Measurements from ENCODE around the gene OGFR.

The OGFR gene

GRCh38 chr20:62792940-62793756, 11.5 kb upstream of the OGFR start:
- H3K36me3 ChIP-seq (ENCODE audit: control insufficient read depth, insufficient read depth, low read length): peaks cover 3% of the 10 kb centered on the region
- no peak overlapping the region for H3K4me3 ChIP-seq (ENCODE audit: insufficient read depth, low read depth, low read length)
- H3K4me1 ChIP-seq (ENCODE audit: control insufficient read depth, insufficient read depth, low read length): peaks cover 11% of the 10 kb centered on the region
- H3K9me3 ChIP-seq (ENCODE audit: control insufficient read depth, low read length): no peaks in the 10 kb centered on the region
- WGBS, 2 experiments: 82 to 83% methylated on average over 22 of the region's 22 CpGs
- peaks cover 35% of the 10 kb centered on the region for H3K27me3 ChIP-seq (ENCODE audit: control insufficient read depth, insufficient read depth, low read length, poor library complexity, severe bottlenecking)
- H3K27ac ChIP-seq (ENCODE audit: insufficient read depth, low read depth, low read length, poor library complexity, severe bottlenecking): no peak overlapping the region

- peak overlapping the region; percentile 18 for H3K4me3 ChIP-seq (ENCODE audit: insufficient read depth, low read depth, low read length)
- H3K27me3 ChIP-seq (ENCODE audit: control insufficient read depth, insufficient read depth, low read length, poor library complexity, severe bottlenecking): peaks cover 35% of the 10 kb centered on the region
- WGBS, 2 experiments: 63 to 70% methylated on average over 7 of the region's 7 CpGs
- H3K9me3 ChIP-seq (ENCODE audit: control insufficient read depth, low read length): no peaks in the 10 kb centered on the region
- H3K4me1 ChIP-seq (ENCODE audit: control insufficient read depth, insufficient read depth, low read length): peaks cover 11% of the 10 kb centered on the region
- no peak overlapping the region for H3K27ac ChIP-seq (ENCODE audit: insufficient read depth, low read depth, low read length, poor library complexity, severe bottlenecking)
- H3K36me3 ChIP-seq (ENCODE audit: control insufficient read depth, insufficient read depth, low read length): peaks cover 8% of the 10 kb centered on the region
Measured at GRCh38 chr20:62793757-62794006, 11.0 kb upstream of the OGFR start.

DNA sequence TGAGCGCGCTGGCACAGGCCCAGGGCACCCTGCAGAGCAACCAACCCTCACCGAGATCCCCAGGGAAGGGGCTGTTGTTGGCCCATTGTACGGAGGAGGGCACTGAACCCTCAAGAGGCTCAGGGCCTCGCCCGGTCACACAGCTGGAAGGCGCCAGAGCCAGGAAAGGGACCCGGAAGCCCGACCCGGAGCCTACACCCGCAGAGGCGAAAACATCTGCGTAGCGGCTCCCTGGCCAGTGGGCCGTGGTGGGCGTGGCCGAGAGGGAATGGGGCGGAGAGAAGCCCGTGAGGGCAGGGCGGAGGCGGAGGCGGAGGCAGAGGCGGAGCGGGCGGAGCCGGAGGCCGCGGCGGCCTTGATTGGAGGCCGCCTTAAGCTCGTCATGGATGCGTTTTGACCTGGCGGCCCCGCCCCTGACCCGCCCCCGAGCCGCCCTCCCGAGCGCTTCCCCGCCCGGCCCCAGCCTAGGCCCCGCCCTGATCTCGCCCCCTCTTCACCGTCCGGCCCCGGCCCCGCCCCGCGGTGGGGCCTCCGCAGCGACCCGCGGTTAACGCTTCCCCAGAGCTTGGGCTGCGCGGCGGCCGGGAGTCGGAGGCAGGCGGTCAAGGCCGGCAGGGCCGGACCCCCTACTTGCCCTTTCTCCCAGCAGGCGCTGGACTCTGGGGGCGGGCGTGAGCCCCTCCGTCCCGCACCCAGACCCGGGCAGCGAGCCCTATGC, 10.5 kb upstream of the OGFR start:
- Histone ChIP-seq H3K27me3 (ENCODE audit: control insufficient read depth, insufficient read depth, low read length, poor library complexity, severe bottlenecking) (peaks cover 35% of the 10 kb centered on the region), H3K9me3 (ENCODE audit: control insufficient read depth, low read length) (no peaks in the 10 kb centered on the region), H3K36me3 (ENCODE audit: control insufficient read depth, insufficient read depth, low read length) (peaks cover 13% of the 10 kb centered on the region), H3K4me1 (ENCODE audit: control insufficient read depth, insufficient read depth, low read length) (peaks cover 11% of the 10 kb centered on the region), H3K4me3 (ENCODE audit: insufficient read depth, low read depth, low read length) (peak overlapping the region; percentile 21), H3K27ac (ENCODE audit: insufficient read depth, low read depth, low read length, poor library complexity, severe bottlenecking) (no peak overlapping the region)
- WGBS, 2 experiments: 3 to 4% methylated on average over 69 of the region's 69 CpGs

- H3K4me3 ChIP-seq (ENCODE audit: insufficient read depth, low read depth, low read length): peak overlapping the region; percentile 37
- peaks cover 35% of the 10 kb centered on the region for H3K27me3 ChIP-seq (ENCODE audit: control insufficient read depth, insufficient read depth, low read length, poor library complexity, severe bottlenecking)
- WGBS, 2 experiments: 1 to 2% methylated on average over 68 of the region's 68 CpGs
- H3K4me1 ChIP-seq (ENCODE audit: control insufficient read depth, insufficient read depth, low read length): peaks cover 11% of the 10 kb centered on the region
- peaks cover 20% of the 10 kb centered on the region for H3K36me3 ChIP-seq (ENCODE audit: control insufficient read depth, insufficient read depth, low read length)
- no peaks in the 10 kb centered on the region for H3K9me3 ChIP-seq (ENCODE audit: control insufficient read depth, low read length)
- H3K27ac ChIP-seq (ENCODE audit: insufficient read depth, low read depth, low read length, poor library complexity, severe bottlenecking): no peak overlapping the region
Measured at GRCh38 chr20:62795023-62795761, 9.4 kb upstream of the OGFR start.

GRCh38 chr20:62796699-62797491, 7.7 kb upstream of the OGFR start:
- 26 to 27% methylated on average over 40 of the region's 53 CpGs for WGBS, 2 experiments
- Histone ChIP-seq H3K27me3 (ENCODE audit: control insufficient read depth, insufficient read depth, low read length, poor library complexity, severe bottlenecking) (peaks cover 35% of the 10 kb centered on the region), H3K36me3 (ENCODE audit: control insufficient read depth, insufficient read depth, low read length) (peaks cover 20% of the 10 kb centered on the region), H3K27ac (ENCODE audit: insufficient read depth, low read depth, low read length, poor library complexity, severe bottlenecking) (no peak overlapping the region), H3K4me3 (ENCODE audit: insufficient read depth, low read depth, low read length) (peak overlapping the region; percentile 62), H3K4me1 (ENCODE audit: control insufficient read depth, insufficient read depth, low read length) (peaks cover 11% of the 10 kb centered on the region), H3K9me3 (ENCODE audit: control insufficient read depth, low read length) (no peaks in the 10 kb centered on the region)

DNA sequence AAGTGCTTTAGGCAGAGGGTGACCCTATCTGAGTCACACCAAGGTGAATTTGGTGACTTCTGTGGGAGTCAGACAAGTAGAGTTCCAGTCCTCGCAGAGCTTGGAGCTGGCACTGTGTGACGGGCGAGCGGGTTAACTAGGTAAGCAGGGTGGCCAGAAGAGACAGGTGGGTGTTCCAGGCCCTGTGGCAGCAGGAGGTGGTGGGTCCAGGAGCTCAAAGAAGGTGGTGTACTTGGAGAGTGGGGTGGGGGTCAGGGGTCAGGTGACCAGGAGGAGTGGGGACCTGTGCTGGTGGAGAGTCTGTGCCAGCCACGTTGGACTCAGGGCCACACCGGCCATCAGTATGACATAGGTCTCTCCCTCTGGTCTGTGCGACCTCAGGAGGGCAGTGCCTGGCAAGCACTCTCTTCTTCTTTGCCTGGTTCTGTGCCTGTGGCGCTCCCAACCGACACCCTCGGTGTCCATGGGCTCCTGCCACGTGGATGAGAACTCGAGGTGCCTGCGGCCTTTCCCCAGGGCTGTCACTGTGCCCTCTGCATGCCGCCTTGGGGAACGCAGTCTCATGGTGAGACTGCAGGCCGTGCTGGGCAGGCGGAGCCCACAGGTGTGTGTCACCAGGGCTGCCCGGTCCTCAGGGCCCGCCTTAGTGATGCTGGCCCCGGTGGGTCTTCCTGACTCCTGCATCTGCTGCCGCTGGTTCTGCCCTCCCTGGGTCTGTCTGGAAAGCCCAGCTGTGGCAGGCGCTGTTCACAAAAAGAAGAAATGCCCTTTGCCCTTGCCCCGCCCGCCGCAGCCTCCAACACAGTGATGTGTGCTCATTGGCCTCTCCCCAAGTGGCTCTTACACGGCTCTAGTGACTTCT, 6.7 kb upstream of the OGFR start:
- WGBS, 2 experiments: 91% methylated on average over 26 of the region's 26 CpGs

GRCh38 chr20:62799036-62799435, 5.6 kb upstream of the OGFR start:
- H3K4me3 ChIP-seq (ENCODE audit: insufficient read depth, low read depth, low read length): no peak overlapping the region
- peaks cover 6% of the 10 kb centered on the region for H3K4me1 ChIP-seq (ENCODE audit: control insufficient read depth, insufficient read depth, low read length)
- no peak overlapping the region for H3K27ac ChIP-seq (ENCODE audit: insufficient read depth, low read depth, low read length, poor library complexity, severe bottlenecking)
- peaks cover 30% of the 10 kb centered on the region for H3K27me3 ChIP-seq (ENCODE audit: control insufficient read depth, insufficient read depth, low read length, poor library complexity, severe bottlenecking)
- no peaks in the 10 kb centered on the region for H3K9me3 ChIP-seq (ENCODE audit: control insufficient read depth, low read length)
- WGBS, 2 experiments: 93 to 95% methylated on average over 8 of the region's 8 CpGs
- peaks cover 20% of the 10 kb centered on the region for H3K36me3 ChIP-seq (ENCODE audit: control insufficient read depth, insufficient read depth, low read length)

More for the DNA sequence above, 6.7 kb upstream of the OGFR start:
- H3K36me3 ChIP-seq (ENCODE audit: control insufficient read depth, insufficient read depth, low read length): peaks cover 20% of the 10 kb centered on the region
- no peak overlapping the region for H3K27ac ChIP-seq (ENCODE audit: insufficient read depth, low read depth, low read length, poor library complexity, severe bottlenecking)
- peaks cover 31% of the 10 kb centered on the region for H3K27me3 ChIP-seq (ENCODE audit: control insufficient read depth, insufficient read depth, low read length, poor library complexity, severe bottlenecking)
- peaks cover 11% of the 10 kb centered on the region for H3K4me1 ChIP-seq (ENCODE audit: control insufficient read depth, insufficient read depth, low read length)
- H3K4me3 ChIP-seq (ENCODE audit: insufficient read depth, low read depth, low read length): no peak overlapping the region
- H3K9me3 ChIP-seq (ENCODE audit: control insufficient read depth, low read length): no peaks in the 10 kb centered on the region

- Histone ChIP-seq H3K27me3 (ENCODE audit: control insufficient read depth, insufficient read depth, low read length, poor library complexity, severe bottlenecking) (peaks cover 32% of the 10 kb centered on the region), H3K27ac (ENCODE audit: insufficient read depth, low read depth, low read length, poor library complexity, severe bottlenecking) (no peak overlapping the region), H3K9me3 (ENCODE audit: control insufficient read depth, low read length) (no peaks in the 10 kb centered on the region), H3K36me3 (ENCODE audit: control insufficient read depth, insufficient read depth, low read length) (peaks cover 20% of the 10 kb centered on the region), H3K4me3 (ENCODE audit: insufficient read depth, low read depth, low read length) (no peak overlapping the region), H3K4me1 (ENCODE audit: control insufficient read depth, insufficient read depth, low read length) (peaks cover 6% of the 10 kb centered on the region)
- 97% methylated on average over 19 of the region's 19 CpGs for WGBS, 2 experiments
Measured at GRCh38 chr20:62799459-62799858, 5.2 kb upstream of the OGFR start.

- peaks cover 27% of the 10 kb centered on the region for H3K27me3 ChIP-seq (ENCODE audit: control insufficient read depth, insufficient read depth, low read length, poor library complexity, severe bottlenecking)
- WGBS, 2 experiments: 95 to 96% methylated on average over 10 of the region's 10 CpGs
- peaks cover 6% of the 10 kb centered on the region for H3K4me1 ChIP-seq (ENCODE audit: control insufficient read depth, insufficient read depth, low read length)
- H3K36me3 ChIP-seq (ENCODE audit: control insufficient read depth, insufficient read depth, low read length): peaks cover 20% of the 10 kb centered on the region
- no peaks in the 10 kb centered on the region for H3K9me3 ChIP-seq (ENCODE audit: control insufficient read depth, low read length)
- H3K27ac ChIP-seq (ENCODE audit: insufficient read depth, low read depth, low read length, poor library complexity, severe bottlenecking): no peak overlapping the region
- H3K4me3 ChIP-seq (ENCODE audit: insufficient read depth, low read depth, low read length): no peak overlapping the region
Measured at GRCh38 chr20:62799873-62800272, 4.8 kb upstream of the OGFR start.

Measured in ectodermal cell (in vitro differentiated cells).